ENCODE data around the gene IL3.

IL3 gene

GRCh38 chr5:132067941-132068808, 7.7 kb downstream of the IL3 start:
- intact Hi-C loops (cut with DNase I): no loop called here
- no peak for DNase-seq

- intact Hi-C loops (cut with DNase I): no loop called here
- peak in 6 of 42 donors; percentile 5 to 45 (median 24) for DNase-seq
Observed at GRCh38 chr5:132069561-132069960, 9.1 kb downstream of the IL3 start.

- DNase-seq: no peak
- intact Hi-C loops (cut with DNase I): no loop called here
Observed at GRCh38 chr5:132069994-132070393, 9.5 kb downstream of the IL3 start.

- DNase-seq: peak in 1 of 42 donors; percentile 34
- intact Hi-C loops (cut with DNase I): no loop called here
Observed at GRCh38 chr5:132070460-132071337, 10.2 kb downstream of the IL3 start.

GRCh38 chr5:132071338-132071707, 10.9 kb downstream of the IL3 start:
- intact Hi-C loops (cut with DNase I): no loop called here
- no peak for DNase-seq

- DNase-seq: no peak
- intact Hi-C loops (cut with DNase I): no loop called here
Observed at GRCh38 chr5:132072070-132072469, 11.6 kb downstream of the IL3 start.

- DNase-seq: no peak
- intact Hi-C loops (cut with DNase I): no loop called here
Observed at GRCh38 chr5:132072528-132072927, 12.1 kb downstream of the IL3 start.

- intact Hi-C loops (cut with DNase I): no loop called here
- no peak for DNase-seq
Observed at GRCh38 chr5:132073231-132074013, 13.0 kb downstream of the IL3 start, which contains the start of gene CSF2. CSF2 (plus strand) TSS chr5:132073789; CDS start chr5:132073824, 35 bp downstream.

GRCh38 chr5:132074091-132074771, 13.8 kb downstream of the IL3 start:
- DNase-seq: no peak
- intact Hi-C loops (cut with DNase I): no loop called here

GRCh38 chr5:132074772-132075718, 14.6 kb downstream of the IL3 start:
- intact Hi-C loops (cut with DNase I): no loop called here

GRCh38 chr5:132075719-132076077, 15.2 kb downstream of the IL3 start:
- intact Hi-C loops (cut with DNase I): no loop called here
- DNase-seq: no peak

More at GRCh38 chr5:132074772-132075718, 14.6 kb downstream of the IL3 start:
- no peak for DNase-seq

- DNase-seq: no peak
- intact Hi-C loops (cut with DNase I): no loop called here
Observed at GRCh38 chr5:132076202-132076830, 15.9 kb downstream of the IL3 start.

- DNase-seq: no peak
- intact Hi-C loops (cut with DNase I): no loop called here
Observed at GRCh38 chr5:132076983-132077382, 16.5 kb downstream of the IL3 start.

GRCh38 chr5:132079081-132079480, 18.6 kb downstream of the IL3 start:
- no peak for DNase-seq
- intact Hi-C loops (cut with DNase I): no loop called here

GRCh38 chr5:132079619-132080018, 19.2 kb downstream of the IL3 start:
- intact Hi-C loops (cut with DNase I): no loop called here
- DNase-seq: no peak

GRCh38 chr5:132080595-132080994, 20.1 kb downstream of the IL3 start:
- intact Hi-C loops (cut with DNase I): no loop called here
- DNase-seq: no peak

- no peak for DNase-seq
- intact Hi-C loops (cut with DNase I): no loop called here
Observed at GRCh38 chr5:132081458-132081857, 21.0 kb downstream of the IL3 start.

All from head of caudate nucleus (tissue), 42 donors.